ENCODE results near the gene CST4. TPM values are rescaled to one million over a fixed set of nuclear protein-coding genes. Genes with fewer than 3 reads are reported as not detected.

Gene CST4
- total and polyA plus RNA-seq, 2 donors from 2014 or later, result not detected

- Histone ChIP-seq H3K36me3 (ENCODE audit: control insufficient read depth in 2 of 3, insufficient read depth in 3 of 3, low read length in 3 of 3) (no peaks in the 10 kb centered on the region), H3K4me3 (ENCODE audit: low read length in 3 of 3) (no peak overlapping the region), H3K9me3 (ENCODE audit: control insufficient read depth in 2 of 3, insufficient read depth in 1 of 3, low read length in 3 of 3) (no peaks in the 10 kb centered on the region), H3K4me1 (ENCODE audit: control insufficient read depth in 2 of 3, insufficient read depth in 2 of 3, low read depth in 1 of 3, low read length in 3 of 3) (no peaks in the 10 kb centered on the region), H3K27ac (ENCODE audit: low read depth in 2 of 2, low read length in 2 of 2) (no peak overlapping the region), H3K27me3 (ENCODE audit: control insufficient read depth, insufficient read depth, low read length) (no peaks in the 10 kb centered on the region), H3K9ac (ENCODE audit: low read length in 3 of 3) (no peak overlapping the region)
- intact Hi-C loops (cut with DNase I), result no loop called here
- TF ChIP-seq CTCF (IDR thresholded peaks at IDR 0.05; ENCODE audit: borderline replicate concordance, extremely low read depth, insufficient read depth), result no peak
- no peak for DNase-seq
- no peak for FAIRE-seq
These were observed 15.6 kb downstream of the CST4 start for GRCh38 chr20:23673209-23673608.

DNA sequence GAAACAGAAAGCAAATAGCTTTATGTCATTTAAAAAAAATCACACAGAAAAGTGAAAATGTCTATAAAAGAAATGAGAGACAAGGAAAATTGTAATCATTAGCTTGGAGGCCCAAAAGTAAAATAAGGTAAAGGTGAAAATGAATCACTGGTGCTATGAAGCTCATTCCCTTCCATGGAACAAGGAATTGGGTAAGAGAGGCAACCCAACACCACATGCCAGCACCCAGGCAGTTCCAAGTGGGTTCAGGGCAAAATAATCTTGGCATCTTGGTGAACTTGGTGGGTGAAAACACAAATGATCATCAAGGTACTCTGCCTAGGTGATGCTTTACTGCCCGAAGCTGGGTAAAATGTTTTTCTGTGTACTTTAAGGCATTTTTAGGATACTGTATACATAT, 16.7 kb downstream of the CST4 start:
- intact Hi-C loops (cut with DNase I), result no loop called here
- DNase-seq (no peak), FAIRE-seq (no peak)
- H3K36me3 ChIP-seq (ENCODE audit: control insufficient read depth in 2 of 3, insufficient read depth in 3 of 3, low read length in 3 of 3), result no peaks in the 10 kb centered on the region
- H3K9me3 ChIP-seq (ENCODE audit: control insufficient read depth in 2 of 3, insufficient read depth in 1 of 3, low read length in 3 of 3), result no peaks in the 10 kb centered on the region
- no peak for TF ChIP-seq CTCF (IDR thresholded peaks at IDR 0.05; ENCODE audit: borderline replicate concordance, extremely low read depth, insufficient read depth)
- no peak overlapping the region for H3K27ac ChIP-seq (ENCODE audit: low read depth in 2 of 2, low read length in 2 of 2)
- no peaks in the 10 kb centered on the region for H3K27me3 ChIP-seq (ENCODE audit: control insufficient read depth, insufficient read depth, low read length)
- H3K9ac ChIP-seq (ENCODE audit: low read length in 3 of 3), result no peak overlapping the region
- H3K4me3 ChIP-seq (ENCODE audit: low read length in 3 of 3), result no peak overlapping the region
- no peaks in the 10 kb centered on the region for H3K4me1 ChIP-seq (ENCODE audit: control insufficient read depth in 2 of 3, insufficient read depth in 2 of 3, low read depth in 1 of 3, low read length in 3 of 3)

DNA sequence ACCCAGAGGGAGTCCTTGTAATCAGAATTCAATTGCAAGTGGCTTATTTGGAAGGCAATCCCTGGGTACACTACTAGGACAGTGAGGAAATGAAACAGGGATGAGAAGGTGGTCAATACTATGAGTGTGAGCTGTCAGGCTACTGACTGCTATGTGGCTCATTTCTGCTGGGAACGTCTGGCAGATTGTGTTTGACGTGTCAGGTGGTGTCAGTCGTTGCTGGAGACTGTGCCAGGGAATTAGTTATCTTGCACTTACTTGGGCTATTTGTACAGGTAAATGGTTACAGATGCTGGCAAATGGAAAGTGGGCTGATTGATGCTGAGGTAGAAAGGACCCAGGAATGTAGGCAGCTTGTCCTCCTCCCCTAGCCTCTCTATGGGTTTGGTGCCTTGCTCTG, 17.4 kb downstream of the CST4 start:
- H3K9ac ChIP-seq (ENCODE audit: low read length in 3 of 3), result no peak overlapping the region
- H3K27me3 ChIP-seq (ENCODE audit: control insufficient read depth, insufficient read depth, low read length), result no peaks in the 10 kb centered on the region
- no peaks in the 10 kb centered on the region for H3K4me1 ChIP-seq (ENCODE audit: control insufficient read depth in 2 of 3, insufficient read depth in 2 of 3, low read depth in 1 of 3, low read length in 3 of 3)
- no peak overlapping the region for H3K27ac ChIP-seq (ENCODE audit: low read depth in 2 of 2, low read length in 2 of 2)
- no peak for FAIRE-seq
- H3K9me3 ChIP-seq (ENCODE audit: control insufficient read depth in 2 of 3, insufficient read depth in 1 of 3, low read length in 3 of 3), result no peaks in the 10 kb centered on the region
- no peak for DNase-seq
- no peak for TF ChIP-seq CTCF (IDR thresholded peaks at IDR 0.05; ENCODE audit: borderline replicate concordance, extremely low read depth, insufficient read depth)
- H3K4me3 ChIP-seq (ENCODE audit: low read length in 3 of 3), result no peak overlapping the region
- intact Hi-C loops (cut with DNase I), result no loop called here
- H3K36me3 ChIP-seq (ENCODE audit: control insufficient read depth in 2 of 3, insufficient read depth in 3 of 3, low read length in 3 of 3), result no peaks in the 10 kb centered on the region

DNA sequence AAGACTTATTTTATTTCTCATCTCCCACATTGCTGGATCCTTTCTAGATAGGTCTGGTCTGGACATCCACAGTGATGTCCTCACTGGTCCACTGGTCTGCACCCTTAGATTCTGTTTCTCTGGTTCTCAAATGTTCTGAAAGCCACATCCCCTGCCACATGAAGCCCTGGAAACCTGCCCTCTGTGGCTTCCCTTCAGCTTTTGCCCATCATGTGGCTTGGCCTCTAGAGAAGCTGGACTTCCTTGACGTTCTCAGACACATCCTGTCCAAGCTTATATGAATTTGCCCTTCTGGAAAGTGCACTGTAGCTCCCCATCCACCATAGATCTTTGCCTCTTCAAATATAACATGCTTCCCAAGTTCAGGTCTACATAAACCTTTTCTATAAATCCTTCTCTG, 18.5 kb downstream of the CST4 start:
- Histone ChIP-seq H3K27me3 (ENCODE audit: control insufficient read depth, insufficient read depth, low read length) (no peaks in the 10 kb centered on the region), H3K9ac (ENCODE audit: low read length in 3 of 3) (no peak overlapping the region), H3K4me1 (ENCODE audit: control insufficient read depth in 2 of 3, insufficient read depth in 2 of 3, low read depth in 1 of 3, low read length in 3 of 3) (no peaks in the 10 kb centered on the region), H3K27ac (ENCODE audit: low read depth in 2 of 2, low read length in 2 of 2) (no peak overlapping the region), H3K9me3 (ENCODE audit: control insufficient read depth in 2 of 3, insufficient read depth in 1 of 3, low read length in 3 of 3) (no peaks in the 10 kb centered on the region), H3K36me3 (ENCODE audit: control insufficient read depth in 2 of 3, insufficient read depth in 3 of 3, low read length in 3 of 3) (no peaks in the 10 kb centered on the region), H3K4me3 (ENCODE audit: low read length in 3 of 3) (no peak overlapping the region)
- no peak for TF ChIP-seq CTCF (IDR thresholded peaks at IDR 0.05; ENCODE audit: borderline replicate concordance, extremely low read depth, insufficient read depth)
- no peak for FAIRE-seq
- DNase-seq, result no peak
- intact Hi-C loops (cut with DNase I), result no loop called here
